GM18505 (cell line): Measurements from ENCODE around the gene GAREM1.
"Not testable (repeated sequence)": the region's sequence is repeated elsewhere in the genome, so short reads cannot be mapped to it uniquely, and the experiment has no call there.

Experiments used
- ATAC-seq: cut with Tn5 transposase; IDR thresholded peaks from one replicate; pipeline ENCODE4 v1.9.1; 2021; ENCODE audit not compliant: unreplicated experiment
- POLR2A ChIP-seq: IDR thresholded peaks from 4 replicates; pipeline ENCODE4 v1.6.1; 2011; ENCODE audit warnings: borderline replicate concordance; ENCODE audit not compliant: insufficient read depth, insufficient read length; ENCODE audit errors: extremely low read depth

GAREM1 gene

DNA sequence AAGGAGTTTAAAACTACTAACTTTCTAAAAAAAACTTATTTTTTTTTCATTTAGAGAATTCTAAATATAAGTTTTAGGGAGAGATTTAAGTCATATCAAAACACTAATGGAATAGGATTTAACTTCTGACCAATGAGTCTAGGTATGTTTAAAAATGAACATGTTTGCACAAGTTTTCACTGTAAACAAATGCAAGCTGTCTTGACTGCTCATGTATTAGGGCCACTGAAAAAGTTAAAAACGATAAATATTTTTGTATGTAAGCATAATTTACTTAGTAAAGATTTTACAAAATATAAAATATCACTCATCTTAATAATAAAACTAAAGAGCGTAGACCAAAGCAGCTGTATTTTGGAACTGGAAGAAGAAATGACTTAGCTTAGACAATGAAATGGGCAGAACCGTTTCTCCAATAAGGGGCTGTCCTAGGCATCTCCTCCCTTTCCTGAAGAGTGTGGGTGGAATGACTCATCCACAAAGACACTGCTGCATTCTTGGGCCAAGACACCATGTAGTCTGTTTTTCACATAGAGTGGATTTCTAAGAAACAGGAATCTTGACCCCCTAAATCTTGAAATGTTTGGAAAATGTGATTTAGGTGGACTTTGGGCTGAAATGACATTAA, 162.1 kb downstream of the GAREM1 start:
- ATAC-seq, result no peak
- no peak for TF ChIP-seq POLR2A

DNA sequence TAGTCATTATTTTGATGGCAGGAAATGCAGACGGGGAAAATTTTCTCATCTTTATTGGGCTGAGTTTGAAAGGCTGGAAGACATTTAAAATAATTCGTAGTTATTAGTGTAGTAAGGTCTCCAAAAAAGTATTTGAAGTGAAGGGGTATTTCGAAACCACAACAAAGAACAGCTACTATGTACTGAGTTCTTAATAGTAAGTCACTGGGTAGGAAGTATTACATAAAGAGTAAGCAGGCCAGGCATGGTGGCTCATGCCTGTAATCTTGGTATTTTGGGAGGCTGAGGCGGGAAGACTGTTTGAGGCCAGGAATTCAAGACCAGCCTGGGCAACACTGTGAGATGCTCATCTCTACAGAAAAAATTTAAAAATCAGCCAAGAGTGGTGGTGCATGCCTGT, 167.3 kb downstream of the GAREM1 start:
- ATAC-seq, result no peak
- TF ChIP-seq POLR2A, result no peak

DNA sequence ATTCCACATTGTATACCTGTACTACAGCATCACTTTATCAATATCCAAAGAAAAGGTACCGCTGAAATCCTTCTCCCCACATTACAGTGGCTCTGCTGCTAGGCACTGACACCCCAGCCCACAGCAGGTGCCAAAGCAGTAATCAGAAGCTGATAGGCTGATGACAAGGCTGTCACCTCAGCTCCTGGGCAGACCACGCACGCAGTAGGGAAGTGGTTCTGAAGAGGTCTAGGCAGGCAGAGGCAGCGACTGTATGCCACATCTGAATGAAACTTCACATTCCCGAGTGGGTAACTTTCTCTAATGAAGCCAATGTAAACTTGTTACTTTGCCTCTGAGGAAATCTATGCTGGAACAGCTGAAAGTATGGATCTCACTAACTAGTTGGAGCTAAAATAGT, 167.9 kb downstream of the GAREM1 start:
- TF ChIP-seq POLR2A, result no peak
- no peak for ATAC-seq

DNA sequence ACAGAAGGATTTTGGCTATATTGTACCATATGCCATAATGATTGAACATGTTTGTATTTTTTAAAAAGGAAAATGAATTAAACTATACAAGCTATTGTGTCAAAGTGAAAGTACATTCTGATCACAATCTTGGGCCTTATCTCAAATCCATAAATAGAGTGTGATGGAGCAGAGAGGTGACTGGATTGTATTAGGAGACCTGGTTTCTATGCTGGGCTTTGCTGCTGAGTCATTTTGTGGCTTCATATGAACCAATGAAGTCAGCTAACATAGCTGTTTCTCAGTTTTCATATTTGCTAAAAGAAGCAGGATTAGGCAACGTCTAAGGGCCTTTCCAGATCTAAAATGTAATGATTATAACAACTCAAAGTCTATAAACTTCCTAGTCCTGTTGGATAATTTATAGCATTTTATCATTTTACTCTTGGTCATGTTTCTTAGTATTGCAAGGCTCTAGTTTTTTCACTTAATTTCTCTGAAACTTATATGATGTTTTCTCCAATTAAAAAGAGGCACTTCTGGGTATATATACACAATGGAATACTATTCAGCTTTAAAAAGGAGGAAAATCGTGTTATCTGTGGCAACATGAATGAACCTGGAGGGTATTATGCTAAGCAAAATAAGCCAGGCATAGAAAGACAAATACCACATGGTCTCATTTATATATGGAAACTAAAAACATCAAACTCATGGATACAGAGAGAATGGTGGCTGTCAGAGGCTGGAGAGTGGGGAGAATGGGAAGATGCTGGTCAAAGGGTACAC, 168.5 kb downstream of the GAREM1 start:
- TF ChIP-seq POLR2A, result no peak
- ATAC-seq, result peak; percentile 90

DNA sequence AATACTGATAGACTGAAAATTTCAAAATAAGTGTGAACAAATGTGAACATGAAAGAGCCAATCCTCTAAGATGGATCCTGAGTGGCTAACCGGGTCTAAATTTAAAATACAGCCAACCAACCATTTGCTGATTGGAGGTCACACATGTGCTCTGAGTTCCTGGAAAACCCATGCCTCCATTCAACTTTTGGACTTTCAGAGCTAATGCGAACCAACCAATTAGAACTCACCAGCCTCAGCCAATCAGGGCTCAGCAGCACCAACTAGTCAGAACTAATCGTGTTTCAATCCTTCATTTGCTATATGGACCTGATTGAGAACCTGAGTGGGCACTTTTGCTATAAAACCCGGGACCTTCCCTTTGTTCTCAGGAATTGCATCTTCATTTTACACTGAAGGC, 169.3 kb downstream of the GAREM1 start:
- TF ChIP-seq POLR2A, result no peak
- no peak for ATAC-seq

DNA sequence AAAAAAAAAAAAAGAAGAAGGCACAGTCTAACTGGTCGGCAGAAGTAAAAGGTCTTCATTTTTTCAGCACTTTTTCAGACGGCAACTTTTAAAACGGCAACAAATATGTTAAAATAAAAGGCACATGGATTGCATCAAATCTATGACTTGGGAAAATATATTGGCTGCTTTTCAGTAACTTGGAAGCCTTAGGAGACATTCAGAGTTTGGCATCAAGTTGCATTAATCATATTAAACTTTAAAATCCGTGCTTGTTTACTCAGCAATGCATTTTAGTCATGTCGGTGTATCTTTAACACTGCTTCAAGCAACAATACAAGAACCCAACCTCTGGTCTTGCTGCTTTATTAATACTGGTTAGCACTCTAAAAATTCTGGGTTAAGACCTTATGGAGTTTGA, 169.8 kb downstream of the GAREM1 start:
- no peak for TF ChIP-seq POLR2A
- ATAC-seq, result no peak

DNA sequence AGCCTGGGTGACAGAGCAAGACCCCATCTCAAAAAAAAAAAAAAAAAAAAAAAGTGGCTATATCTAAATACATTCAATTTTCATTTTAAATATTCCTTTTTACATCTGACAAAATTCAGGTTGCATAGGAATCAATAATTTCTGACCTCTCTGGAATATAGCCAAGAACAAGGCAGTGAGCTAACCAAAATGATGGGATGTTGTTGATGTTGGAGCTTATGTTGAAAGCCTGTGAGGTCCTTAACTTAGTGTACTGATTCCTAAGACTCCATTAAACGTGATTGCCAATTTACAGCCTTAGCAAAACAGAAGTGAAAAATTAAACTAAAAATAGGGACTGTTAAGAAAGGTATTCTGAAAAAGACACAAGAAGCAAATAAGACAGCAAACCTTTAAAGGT, 171.2 kb downstream of the GAREM1 start:
- ATAC-seq, result no peak
- TF ChIP-seq POLR2A, result no peak

DNA sequence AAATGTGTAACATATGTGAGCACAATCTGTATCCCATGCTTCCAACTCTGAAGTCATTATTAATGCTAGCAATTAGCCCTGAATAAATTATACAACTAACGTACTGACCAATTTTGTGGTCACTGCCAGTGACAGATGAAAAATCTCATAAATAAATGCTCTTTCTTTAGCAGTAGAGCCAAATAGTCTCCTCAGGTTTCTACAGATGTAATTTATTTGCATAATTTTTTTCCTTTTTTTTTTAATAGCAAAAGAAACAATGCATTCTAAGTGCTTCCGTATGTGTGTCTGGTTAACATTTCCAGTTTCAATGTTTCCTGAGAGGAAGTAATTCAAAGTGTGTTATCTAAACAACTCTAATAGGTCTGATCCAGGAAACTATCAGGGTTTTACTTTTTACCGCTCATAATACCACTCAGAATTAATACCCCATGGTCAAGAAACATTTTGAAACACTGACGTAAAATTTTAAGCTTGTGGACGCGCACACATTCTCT, 172.5 kb downstream of the GAREM1 start:
- TF ChIP-seq POLR2A, result no peak
- no peak for ATAC-seq

DNA sequence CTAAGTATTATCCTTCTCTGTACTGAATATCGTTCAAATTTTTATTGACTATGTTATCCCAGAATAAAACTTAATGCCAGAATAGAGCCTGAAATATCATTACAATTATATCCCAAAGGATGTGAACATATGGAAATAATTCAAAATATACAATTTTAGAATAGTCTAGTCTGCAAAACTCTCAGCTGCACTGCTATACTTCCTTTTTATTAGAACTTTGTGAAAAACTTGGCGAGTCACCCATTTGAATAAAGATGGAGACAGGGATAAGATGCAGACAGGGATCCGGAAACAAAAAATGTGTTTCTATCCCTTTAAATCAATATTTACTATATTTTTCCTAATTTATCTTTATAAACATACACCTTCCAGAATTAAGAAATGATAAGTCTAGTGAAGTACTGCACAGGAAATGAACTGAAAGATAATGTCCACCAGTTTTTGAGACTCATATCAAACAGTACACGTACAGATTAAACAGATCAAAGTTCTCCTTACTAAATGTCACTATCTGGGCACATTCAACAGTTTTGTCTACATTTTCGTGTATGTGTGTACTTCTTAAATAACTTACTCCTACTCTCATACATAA, 173.0 kb downstream of the GAREM1 start:
- no peak for TF ChIP-seq POLR2A
- no peak for ATAC-seq

DNA sequence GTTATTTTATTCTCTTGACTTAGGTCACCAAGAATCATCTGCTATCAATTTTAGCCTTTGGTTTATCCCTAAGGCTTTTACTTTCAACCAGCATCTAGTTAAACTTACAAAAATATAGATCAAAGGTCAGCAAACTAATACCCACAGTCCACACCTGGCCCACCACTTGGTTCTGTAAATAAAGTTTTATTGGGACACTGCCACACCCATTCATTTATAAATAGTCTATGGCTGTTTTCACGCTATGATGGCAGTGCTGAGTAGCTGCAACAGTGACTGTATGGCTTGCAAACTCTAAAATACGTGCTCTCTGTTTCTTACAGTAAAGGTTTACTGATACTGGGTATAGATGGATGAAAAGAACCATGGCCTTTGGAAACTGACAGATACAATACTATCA, 173.8 kb downstream of the GAREM1 start:
- no peak for ATAC-seq
- TF ChIP-seq POLR2A, result no peak

DNA sequence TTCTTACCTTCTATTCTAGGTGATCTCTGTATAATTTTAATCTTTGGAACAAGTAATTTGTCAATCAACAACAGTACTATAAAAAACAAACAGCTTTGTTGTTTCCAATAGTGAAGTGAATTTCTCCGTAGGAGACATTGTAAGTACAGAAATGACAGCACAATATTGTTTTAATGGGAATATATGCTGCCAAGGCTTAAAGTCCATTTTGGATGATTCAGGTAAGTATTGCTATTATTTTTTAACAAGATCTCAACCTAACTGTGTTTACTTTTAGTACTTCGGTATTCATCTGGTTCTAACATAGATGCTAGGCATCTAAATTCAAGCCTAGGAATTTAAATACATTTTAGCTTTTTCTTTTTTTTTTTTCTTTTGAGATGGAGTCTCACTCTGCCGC, 175.1 kb downstream of the GAREM1 start:
- TF ChIP-seq POLR2A, result no peak
- ATAC-seq, result no peak

DNA sequence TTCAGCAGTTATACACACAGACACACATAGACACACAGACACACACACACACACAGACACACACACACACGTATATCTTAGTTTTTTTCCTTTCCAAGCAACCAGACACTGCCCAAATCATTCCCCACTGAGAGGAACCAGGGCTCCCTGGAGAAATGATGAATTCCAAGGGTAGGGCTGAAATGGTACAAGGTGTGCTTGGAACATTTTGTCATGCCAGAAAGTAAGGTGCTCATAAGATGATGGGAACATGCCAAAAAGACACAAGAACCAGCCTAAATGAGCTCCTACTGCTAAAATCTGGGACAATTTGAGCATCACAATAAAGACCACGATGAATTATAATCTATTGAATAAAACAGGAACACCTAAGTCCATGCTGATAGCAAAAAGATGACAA, 177.6 kb downstream of the GAREM1 start:
- no peak for TF ChIP-seq POLR2A
- ATAC-seq, result no peak

DNA sequence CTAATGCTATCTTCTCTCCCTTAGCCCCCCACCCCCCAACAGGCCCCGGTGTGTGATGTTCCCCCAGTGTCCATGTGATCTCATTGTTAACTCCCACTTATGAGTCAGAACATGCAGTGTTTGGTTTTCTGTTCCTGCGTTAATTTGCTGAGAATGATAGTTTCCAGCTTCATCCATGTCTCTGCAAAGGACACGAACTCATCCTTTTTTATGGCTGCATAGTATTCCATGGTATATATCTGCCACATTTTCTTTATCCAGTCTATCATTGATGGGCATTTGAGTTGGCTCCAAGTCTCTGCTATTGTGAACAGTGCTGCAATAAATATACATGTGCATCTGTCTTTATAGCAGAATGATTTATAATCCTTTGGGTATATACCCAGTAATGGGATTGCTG, 179.1 kb downstream of the GAREM1 start:
- not testable (repeated sequence) for ATAC-seq

DNA sequence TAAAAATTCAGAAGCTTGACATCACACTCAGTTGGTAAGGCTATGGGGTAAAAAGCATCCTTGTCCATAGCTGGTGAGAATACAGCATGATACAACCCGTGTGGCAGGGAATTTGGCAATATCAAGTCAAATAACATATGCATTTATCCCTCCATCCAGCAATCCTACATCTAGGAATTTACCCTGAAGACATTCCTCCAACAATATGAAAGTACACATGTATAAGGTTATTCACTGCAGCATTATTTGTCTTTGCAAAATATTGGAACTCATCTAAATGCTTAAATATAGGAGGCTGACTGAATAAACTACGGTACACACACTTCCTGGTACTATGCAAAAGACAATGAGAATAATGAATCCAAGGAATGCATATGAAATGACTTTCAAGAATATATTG, 179.9 kb downstream of the GAREM1 start:
- no peak for ATAC-seq
- no peak for TF ChIP-seq POLR2A

DNA sequence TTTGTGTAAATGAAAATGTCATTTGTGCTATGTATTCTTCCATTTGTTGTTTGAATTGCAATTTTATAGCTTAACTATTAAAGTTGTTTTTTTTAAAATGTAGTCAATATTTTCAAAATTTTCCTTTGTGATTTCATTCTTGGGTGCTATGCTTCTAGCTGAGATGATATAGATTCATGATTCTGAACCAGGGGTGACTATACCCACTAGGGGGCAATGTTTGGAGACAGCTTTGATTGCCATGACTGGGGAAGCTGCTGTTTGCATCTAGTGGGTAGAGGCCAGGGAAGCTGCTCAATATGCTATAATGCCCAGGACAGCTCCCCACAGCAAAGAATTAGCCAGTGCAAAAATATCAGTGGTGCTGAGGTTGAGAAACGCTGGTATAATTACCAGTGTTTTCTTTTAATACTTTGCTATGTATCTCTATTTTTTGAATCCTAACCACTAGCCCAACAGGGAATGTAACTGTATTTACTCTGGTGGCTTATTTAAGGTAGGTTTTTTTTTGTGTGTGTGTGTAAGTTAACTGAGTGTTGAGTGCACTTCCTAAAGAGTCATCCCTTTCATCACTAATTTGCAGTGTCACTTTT, 181.1 kb downstream of the GAREM1 start:
- TF ChIP-seq POLR2A, result no peak
- ATAC-seq, result peak; percentile 80

DNA sequence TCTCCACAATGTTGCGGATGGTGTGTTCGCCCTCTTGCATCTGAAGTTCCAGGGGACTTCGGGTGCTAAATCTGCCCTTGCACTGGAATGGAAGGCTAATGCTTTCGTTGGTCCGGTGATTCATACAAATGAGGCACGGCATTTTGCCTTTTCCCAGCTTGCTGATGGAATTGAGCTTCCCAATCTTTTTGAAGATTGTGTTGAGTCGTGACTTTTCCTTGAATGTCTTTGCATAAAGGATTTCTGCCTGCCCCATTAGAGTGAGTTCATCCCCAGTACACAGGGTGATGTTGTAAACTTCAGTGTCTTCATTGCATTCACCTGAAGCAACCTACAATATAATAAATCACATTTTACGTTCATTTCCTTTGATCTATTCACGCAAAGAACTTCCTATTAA, 182.8 kb downstream of the GAREM1 start:
- no peak for TF ChIP-seq POLR2A
- no peak for ATAC-seq
